ENCODE data around the gene TMEM181. TPM values are rescaled to one million over a fixed set of nuclear protein-coding genes. Genes with fewer than 3 reads are reported as not detected.

TMEM181 gene
- total RNA-seq, 1 donor from 2014 or later, result 18.4 TPM

- H3K4me3 ChIP-seq, result no peak overlapping the region
- H3K27ac ChIP-seq, result no peak overlapping the region
- H3K36me3 ChIP-seq, result peaks cover 0 to 24% of the 10 kb centered on the region in 2 donors
- TF ChIP-seq POLR2A (IDR thresholded peaks at IDR 0.05) (no peak), POLR2AphosphoS5 (IDR thresholded peaks at IDR 0.05; ENCODE audit: insufficient read depth in 1 of 2, low read depth in 1 of 2) (no peak), CTCF (IDR thresholded peaks at IDR 0.05) (no peak)
- H3K9me3 ChIP-seq, result no peaks in the 10 kb centered on the region
- intact Hi-C loops (cut with DNase I), result no loop called here
- no peaks in the 10 kb centered on the region for H3K27me3 ChIP-seq
- DNase-seq (ENCODE audit: extremely low spot score in 2 of 2), result peak in 1 of 2 donors; percentile 62
- H3K4me1 ChIP-seq, result peaks cover 51% of the 10 kb centered on the region
Observed at GRCh38 chr6:158640519-158640918, 80.6 kb downstream of the TMEM181 start.

- H3K27ac ChIP-seq, result peak overlapping the region; percentile 93
- H3K27me3 ChIP-seq, result no peaks in the 10 kb centered on the region
- no peak overlapping the region for H3K4me3 ChIP-seq
- intact Hi-C loops (cut with DNase I), result no loop called here
- H3K4me1 ChIP-seq, result peaks cover 52% of the 10 kb centered on the region
- H3K9me3 ChIP-seq, result no peaks in the 10 kb centered on the region
- H3K36me3 ChIP-seq, result peaks cover 0 to 10% of the 10 kb centered on the region in 2 donors
- DNase-seq (ENCODE audit: extremely low spot score in 2 of 2), result peak in 1 of 2 donors; percentile 83
- TF ChIP-seq POLR2AphosphoS5 (IDR thresholded peaks at IDR 0.05; ENCODE audit: insufficient read depth in 1 of 2, low read depth in 1 of 2), result peak in 1 of 2 donors; percentile 33
- no peak for TF ChIP-seq POLR2A (IDR thresholded peaks at IDR 0.05)
Observed at GRCh38 chr6:158642097-158642601, 82.3 kb downstream of the TMEM181 start.

- intact Hi-C loops (cut with DNase I), result no loop called here
- Histone ChIP-seq H3K36me3 (peaks cover 0 to 8% of the 10 kb centered on the region in 2 donors), H3K27me3 (no peaks in the 10 kb centered on the region), H3K9me3 (no peaks in the 10 kb centered on the region), H3K4me3 (peak overlapping the region; percentile 64 to 79), H3K27ac (peak overlapping the region; percentile 93), H3K4me1 (peaks cover 52% of the 10 kb centered on the region)
- peak in 1 of 2 donors; percentile 78 for DNase-seq (ENCODE audit: extremely low spot score in 2 of 2)
- TF ChIP-seq POLR2AphosphoS5 (IDR thresholded peaks at IDR 0.05; ENCODE audit: insufficient read depth in 1 of 2, low read depth in 1 of 2), result no peak
- TF ChIP-seq POLR2A (IDR thresholded peaks at IDR 0.05), result no peak
- no peak for TF ChIP-seq CTCF (IDR thresholded peaks at IDR 0.05)
Observed at GRCh38 chr6:158643836-158644230, 83.9 kb downstream of the TMEM181 start.

GRCh38 chr6:158644231-158645063 lies 84.6 kb downstream of the TMEM181 start, which contains the start of gene DYNLT1:
Gene DYNLT1 (minus strand): TSS chr6:158644743. CDS start chr6:158644708, 35 bp downstream.
- Histone ChIP-seq H3K4me3 (peak within 1 kb of the TSS; percentile 64 to 79), H3K27ac (peak within 1 kb of the TSS; percentile 93), H3K36me3 (peaks cover 0 to 8% of the 10 kb centered on the region in 2 donors), H3K9me3 (no peaks in the 10 kb centered on the region), H3K4me1 (peaks cover 50% of the 10 kb centered on the region), H3K27me3 (no peaks in the 10 kb centered on the region)
- peak in 1 of 2 donors; percentile 94 for DNase-seq (ENCODE audit: extremely low spot score in 2 of 2)
- peak; percentile 26 to 97 for TF ChIP-seq POLR2A (IDR thresholded peaks at IDR 0.05)
- peak; percentile 64 to 100 for TF ChIP-seq POLR2AphosphoS5 (IDR thresholded peaks at IDR 0.05; ENCODE audit: insufficient read depth in 1 of 2, low read depth in 1 of 2)
- peak in 1 of 3 experiments; percentile 5 for TF ChIP-seq CTCF (IDR thresholded peaks at IDR 0.05)
- intact Hi-C loops (cut with DNase I), result no loop called here

GRCh38 chr6:158645064-158646022 lies 85.5 kb downstream of the TMEM181 start:
- peak overlapping the region; percentile 64 to 79 for H3K4me3 ChIP-seq
- H3K4me1 ChIP-seq, result peaks cover 41% of the 10 kb centered on the region
- DNase-seq (ENCODE audit: extremely low spot score in 2 of 2), result peak in 1 of 2 donors; percentile 85
- TF ChIP-seq CTCF (IDR thresholded peaks at IDR 0.05), result no peak
- TF ChIP-seq POLR2A (IDR thresholded peaks at IDR 0.05), result no peak
- TF ChIP-seq POLR2AphosphoS5 (IDR thresholded peaks at IDR 0.05; ENCODE audit: insufficient read depth in 1 of 2, low read depth in 1 of 2), result no peak
- no peaks in the 10 kb centered on the region for H3K9me3 ChIP-seq
- intact Hi-C loops (cut with DNase I), result no loop called here
- peaks cover 0 to 7% of the 10 kb centered on the region in 2 donors for H3K36me3 ChIP-seq
- H3K27me3 ChIP-seq, result no peaks in the 10 kb centered on the region
- peak overlapping the region; percentile 93 for H3K27ac ChIP-seq

Data from vagina (tissue), 2 donors.